Activated B cell treated with CpG ODN at 0.5 μM for 24 hours (primary cell): ENCODE measurements around the gene MTSS2. TPM values are rescaled to one million over a fixed set of nuclear protein-coding genes. Genes with fewer than 3 reads are reported as not detected.

Experiments used
- ATAC-seq: fragments of 200-7000 bp; cut with Tn5 transposase; one replicate; pipeline ENCODE4 v1.10.0; 2021; ENCODE audit warnings: low read depth, mild to moderate bottlenecking, moderate library complexity
- CTCF ChIA-PET: fragments of 350-600 bp; sonication (Branson Sonifier 250); formaldehyde crosslinking; loops from one replicate; lab custom pipeline; 2021; ENCODE audit warnings: antibody characterized with exemption; lab: Charles Lee
- POLR2A ChIA-PET: fragments of 350-600 bp; sonication (Branson Sonifier 250); formaldehyde crosslinking; loops from one replicate; lab custom pipeline; 2021; ENCODE audit warnings: antibody characterized with exemption; lab: Charles Lee
- DNase-seq: peaks from one replicate; pipeline ENCODE4 v3.0.0; 2022
- H3K27ac Mint-ChIP-seq: one replicate; pipeline ENCODE4 v1.8.0; 2020; ENCODE audit warnings: mixed read lengths
- H3K27me3 Mint-ChIP-seq: one replicate; pipeline ENCODE4 v1.8.0; 2021; ENCODE audit warnings: mixed read lengths
- H3K36me3 Mint-ChIP-seq: one replicate; pipeline ENCODE4 v1.8.0; 2021; ENCODE audit warnings: low read depth, mixed read lengths
- H3K4me1 Mint-ChIP-seq: one replicate; pipeline ENCODE4 v1.8.0; 2021; ENCODE audit warnings: mixed read lengths
- H3K4me3 Mint-ChIP-seq: one replicate; pipeline ENCODE4 v1.8.0; 2020; ENCODE audit warnings: mild to moderate bottlenecking, mixed read lengths
- H3K9me3 Mint-ChIP-seq: one replicate; pipeline ENCODE4 v1.8.0; 2020; ENCODE audit warnings: mixed read lengths
- intact Hi-C: fragments of 100-400 bp; cut with micrococcal nuclease; formaldehyde crosslinking; loops from one replicate; pipeline ENCODE4 v1.15.1; 2024
- total RNA-seq: library from RNA; stranded (reverse); gene quantifications from 2 replicates; pipeline ENCODE4 v1.2.3, GENCODE V29; 2022
- TF ChIP-seq, protein P1 (sequence below): fragments of 200-600 bp; IDR thresholded peaks from one replicate; pipeline ENCODE4 v1.8.0; 2022; ENCODE audit warnings: antibody characterized with exemption, mild to moderate bottlenecking

The MTSS2 gene
- total RNA-seq, 1 donor from 2014 or later, result 1.4 TPM

- intact Hi-C loops, result no loop called here
- Mint-ChIP-seq H3K36me3 (peaks cover 8% of the 10 kb centered on the region), H3K4me3 (no peak overlapping the region), H3K9me3 (no peaks in the 10 kb centered on the region), H3K27me3 (no peaks in the 10 kb centered on the region), H3K4me1 (no peaks in the 10 kb centered on the region), H3K27ac (no peak overlapping the region)
- ChIA-PET POLR2A (no interaction called here), CTCF (no interaction called here)
- ATAC-seq (no peak), DNase-seq (no peak)
- TF ChIP-seq, protein P1, sequence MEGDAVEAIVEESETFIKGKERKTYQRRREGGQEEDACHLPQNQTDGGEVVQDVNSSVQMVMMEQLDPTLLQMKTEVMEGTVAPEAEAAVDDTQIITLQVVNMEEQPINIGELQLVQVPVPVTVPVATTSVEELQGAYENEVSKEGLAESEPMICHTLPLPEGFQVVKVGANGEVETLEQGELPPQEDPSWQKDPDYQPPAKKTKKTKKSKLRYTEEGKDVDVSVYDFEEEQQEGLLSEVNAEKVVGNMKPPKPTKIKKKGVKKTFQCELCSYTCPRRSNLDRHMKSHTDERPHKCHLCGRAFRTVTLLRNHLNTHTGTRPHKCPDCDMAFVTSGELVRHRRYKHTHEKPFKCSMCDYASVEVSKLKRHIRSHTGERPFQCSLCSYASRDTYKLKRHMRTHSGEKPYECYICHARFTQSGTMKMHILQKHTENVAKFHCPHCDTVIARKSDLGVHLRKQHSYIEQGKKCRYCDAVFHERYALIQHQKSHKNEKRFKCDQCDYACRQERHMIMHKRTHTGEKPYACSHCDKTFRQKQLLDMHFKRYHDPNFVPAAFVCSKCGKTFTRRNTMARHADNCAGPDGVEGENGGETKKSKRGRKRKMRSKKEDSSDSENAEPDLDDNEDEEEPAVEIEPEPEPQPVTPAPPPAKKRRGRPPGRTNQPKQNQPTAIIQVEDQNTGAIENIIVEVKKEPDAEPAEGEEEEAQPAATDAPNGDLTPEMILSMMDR, result no peak
Observed at GRCh38 chr16:70663524-70664324, 22.1 kb downstream of the MTSS2 start.

DNA sequence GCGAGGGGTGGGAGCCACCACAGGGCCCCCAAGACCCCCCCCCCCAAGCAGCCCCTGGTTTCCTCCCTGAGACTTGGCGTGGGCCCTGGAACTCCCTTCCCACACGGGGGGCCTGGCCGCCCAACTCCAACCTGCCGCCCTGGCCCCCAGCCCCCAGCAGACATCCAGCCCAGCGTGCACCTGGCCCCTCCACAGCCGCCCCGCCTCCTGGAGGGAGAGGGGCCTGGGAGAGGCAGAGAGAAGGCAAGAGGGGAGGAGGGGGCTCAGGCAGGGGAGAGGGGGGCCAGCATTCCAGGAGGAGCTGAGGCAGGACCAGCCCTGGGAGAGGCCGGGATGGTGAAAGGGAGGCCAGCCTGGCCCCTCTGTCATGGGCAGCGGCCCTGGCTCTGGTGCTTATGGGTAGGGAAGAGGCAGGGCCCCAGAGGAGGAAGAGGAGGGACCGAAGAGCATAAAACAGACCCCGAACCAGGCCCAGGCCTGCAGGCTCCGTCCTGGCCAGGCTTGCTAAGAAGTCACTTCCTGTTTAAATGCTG, 22.8 kb downstream of the MTSS2 start:
- ChIA-PET CTCF (no interaction called here), POLR2A (no interaction called here)
- Mint-ChIP-seq H3K4me3 (no peak overlapping the region), H3K27me3 (no peaks in the 10 kb centered on the region), H3K4me1 (no peaks in the 10 kb centered on the region), H3K9me3 (no peaks in the 10 kb centered on the region), H3K36me3 (peaks cover 8% of the 10 kb centered on the region), H3K27ac (no peak overlapping the region)
- no peak for ATAC-seq
- DNase-seq, result no peak
- intact Hi-C loops, result no loop called here
- TF ChIP-seq, protein P1, result no peak

DNA sequence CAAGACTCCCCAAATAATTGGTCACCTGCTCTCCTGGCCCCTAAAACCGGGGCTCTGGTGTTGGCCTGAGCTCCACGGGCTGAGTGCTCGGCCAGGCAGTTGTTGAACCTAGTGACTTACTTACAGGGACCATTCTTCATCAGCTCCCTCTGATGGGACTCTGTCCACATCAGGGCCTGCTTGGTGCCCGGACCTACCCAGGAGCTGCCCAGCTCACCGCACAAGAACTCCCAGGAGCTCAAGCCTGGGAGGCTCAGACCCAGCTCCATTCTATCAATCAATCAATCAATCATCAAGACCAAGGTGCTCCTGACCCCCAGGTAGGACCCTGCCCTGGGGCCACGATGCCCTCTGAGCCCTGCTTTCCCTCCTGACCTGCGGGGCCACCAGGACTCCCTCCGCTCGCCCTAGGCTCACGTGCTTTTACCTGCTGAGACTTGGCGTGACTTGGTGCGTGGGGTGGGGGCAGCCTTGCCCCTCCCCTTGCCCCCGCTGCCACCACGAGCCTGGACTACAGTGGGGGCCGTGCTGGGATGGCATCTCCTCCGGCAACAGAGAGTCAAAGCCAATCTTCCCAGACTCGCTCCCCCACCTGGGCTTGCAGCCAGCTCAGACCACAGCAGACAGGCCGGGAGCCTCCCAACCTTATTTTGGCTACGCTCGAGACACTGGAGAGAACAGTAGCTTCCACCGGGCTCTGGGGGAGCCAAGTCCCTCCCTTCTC, 23.8 kb downstream of the MTSS2 start:
- Mint-ChIP-seq H3K9me3 (no peaks in the 10 kb centered on the region), H3K4me1 (no peaks in the 10 kb centered on the region), H3K4me3 (no peak overlapping the region), H3K27ac (no peak overlapping the region), H3K36me3 (peaks cover 5% of the 10 kb centered on the region), H3K27me3 (no peaks in the 10 kb centered on the region)
- ChIA-PET CTCF (no interaction called here), POLR2A (no interaction called here)
- no peak for ATAC-seq
- TF ChIP-seq, protein P1, result no peak
- intact Hi-C loops, result no loop called here
- DNase-seq, result no peak

- CTCF ChIA-PET, result no interaction called here
- Mint-ChIP-seq H3K4me1 (no peaks in the 10 kb centered on the region), H3K9me3 (no peaks in the 10 kb centered on the region), H3K36me3 (peaks cover 3% of the 10 kb centered on the region), H3K27ac (no peak overlapping the region), H3K27me3 (no peaks in the 10 kb centered on the region), H3K4me3 (no peak overlapping the region)
- TF ChIP-seq, protein P1, result no peak
- no peak for ATAC-seq
- intact Hi-C loops, result no loop called here
- POLR2A ChIA-PET, result no interaction called here
- DNase-seq, result no peak
Observed at GRCh38 chr16:70661534-70661917, 24.3 kb downstream of the MTSS2 start.

- H3K9me3 Mint-ChIP-seq, result no peaks in the 10 kb centered on the region
- H3K27me3 Mint-ChIP-seq, result no peaks in the 10 kb centered on the region
- POLR2A ChIA-PET, result no interaction called here
- CTCF ChIA-PET, result no interaction called here
- intact Hi-C loops, result no loop called here
- peaks cover 1% of the 10 kb centered on the region for H3K36me3 Mint-ChIP-seq
- no peak for DNase-seq
- TF ChIP-seq, protein P1, result no peak
- ATAC-seq, result no peak
- H3K4me3 Mint-ChIP-seq, result no peak overlapping the region
- H3K4me1 Mint-ChIP-seq, result no peaks in the 10 kb centered on the region
- no peak overlapping the region for H3K27ac Mint-ChIP-seq
Observed at GRCh38 chr16:70660672-70661350, 25.0 kb downstream of the MTSS2 start.
